HG03064 (cell line): ENCODE data around the gene ACOT12.
"Not testable (repeated sequence)": the region's sequence is repeated elsewhere in the genome, so short reads cannot be mapped to it uniquely, and the experiment has no call there.

Experiments used
- ATAC-seq: cut with Tn5 transposase; IDR thresholded peaks from one replicate; pipeline ENCODE4 v1.9.1; 2021; ENCODE audit warnings: low read depth; ENCODE audit not compliant: unreplicated experiment

ACOT12 gene

DNA sequence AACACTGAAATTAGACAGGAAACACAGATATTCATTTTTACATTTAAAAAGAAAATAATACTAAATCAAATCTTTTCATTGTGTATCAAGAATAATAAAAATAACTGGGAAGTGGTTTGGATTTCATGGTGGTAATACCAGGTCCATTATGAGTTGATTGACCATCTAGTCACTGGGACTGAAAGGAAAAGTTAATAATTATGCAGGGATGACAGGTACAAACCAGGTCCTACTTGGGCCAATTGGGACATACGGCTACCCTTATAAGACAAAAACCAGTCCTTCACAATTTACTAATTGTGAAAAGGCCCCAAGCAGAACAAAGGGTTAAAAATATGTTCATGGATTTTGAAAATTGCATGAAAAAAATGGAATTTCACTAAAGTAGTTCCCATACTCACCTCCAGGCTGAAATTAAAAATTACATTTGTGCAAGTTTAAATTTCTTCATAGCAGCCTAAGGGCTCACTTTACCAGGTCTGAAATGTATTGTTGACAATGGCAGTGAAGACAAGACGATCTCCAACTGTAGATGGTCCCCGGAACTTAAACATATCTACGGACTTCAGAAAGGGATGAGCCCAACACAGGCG lies 48.4 kb downstream of the ACOT12 start:
- ATAC-seq = no peak

- no peak for ATAC-seq
These were observed 49.2 kb downstream of the ACOT12 start for GRCh38 chr5:81344736-81345135.

DNA sequence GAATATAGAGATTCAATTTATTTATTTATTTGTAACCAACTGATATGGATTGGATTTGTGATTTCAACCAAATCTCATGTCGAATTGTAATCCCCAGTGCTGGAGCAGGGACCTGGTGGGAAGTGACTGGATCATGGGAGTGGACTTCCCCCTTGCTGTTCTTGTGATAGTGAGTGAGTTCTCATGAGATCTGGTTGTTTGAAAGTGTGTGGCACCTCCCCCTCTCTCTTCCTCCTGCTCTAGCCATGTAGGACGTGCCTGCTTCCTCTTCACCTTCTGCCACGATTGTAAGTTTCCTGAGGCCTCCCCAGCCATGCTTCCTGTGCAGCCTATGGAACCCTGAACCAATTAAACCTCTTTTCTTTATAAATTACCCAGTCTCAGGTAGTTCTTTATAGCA lies 55.7 kb downstream of the ACOT12 start:
- ATAC-seq = not testable (repeated sequence)

DNA sequence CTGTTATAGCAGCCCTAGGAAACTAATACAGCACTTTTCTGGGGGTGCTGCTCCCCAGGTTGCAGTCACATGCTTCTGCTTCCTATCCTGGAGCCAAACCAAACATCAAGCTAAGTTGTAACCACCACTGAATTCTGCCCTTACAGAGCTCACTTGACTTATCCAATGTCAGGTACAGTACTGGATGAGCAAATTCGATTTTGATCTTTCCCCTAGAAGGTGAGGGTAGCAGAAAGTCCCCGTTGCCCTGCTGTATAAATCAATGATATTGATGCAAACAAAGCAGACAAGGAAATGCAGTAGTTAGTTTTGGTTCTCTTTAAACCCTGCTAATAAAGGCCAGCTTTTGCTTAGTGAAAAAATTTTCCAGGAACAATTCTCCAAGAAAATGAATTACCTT lies 56.1 kb downstream of the ACOT12 start:
- ATAC-seq = no peak

GRCh38 chr5:81336556-81336955 lies 57.4 kb downstream of the ACOT12 start:
- ATAC-seq = no peak

DNA sequence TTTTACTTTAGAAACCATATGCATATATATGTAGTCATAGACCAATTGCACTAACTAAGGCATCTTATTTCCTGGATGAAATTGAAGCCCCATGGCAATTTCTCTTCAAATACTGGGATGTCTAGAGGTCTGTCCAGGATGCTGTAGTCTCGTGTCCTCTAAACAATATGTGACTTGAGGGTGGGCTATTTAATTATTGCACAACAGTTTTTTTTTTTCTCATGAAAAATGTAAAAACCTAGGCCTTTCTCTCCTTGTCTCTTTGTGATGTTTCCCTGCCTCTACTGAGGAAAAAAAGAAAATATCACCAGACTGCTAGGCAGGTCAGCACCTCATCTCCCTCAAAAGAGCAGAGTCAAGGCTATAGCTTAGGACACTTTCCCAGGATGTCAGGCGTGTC lies 58.0 kb downstream of the ACOT12 start:
- ATAC-seq = no peak

GRCh38 chr5:81334304-81335061 lies 59.5 kb downstream of the ACOT12 start:
- no peak for ATAC-seq

DNA sequence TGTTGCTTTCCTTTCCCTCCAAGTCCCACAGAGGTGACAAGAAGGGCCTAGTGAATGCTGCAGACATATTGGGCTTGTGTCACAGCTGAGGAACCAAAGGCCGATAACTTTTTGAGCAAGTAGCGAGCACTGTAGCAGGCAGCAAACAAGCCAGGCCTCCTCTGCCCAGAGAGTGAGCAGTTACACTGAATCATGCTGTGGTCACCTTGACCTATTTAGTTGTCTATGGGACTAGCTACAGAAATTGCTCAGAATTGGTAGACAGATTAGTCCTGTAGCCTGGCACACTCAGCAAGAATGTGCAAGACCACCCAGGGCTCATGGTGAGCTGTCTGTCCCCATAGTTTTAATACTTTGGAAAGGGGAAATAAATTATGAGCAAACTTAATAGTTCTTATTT lies 67.4 kb downstream of the ACOT12 start:
- ATAC-seq = no peak

GRCh38 chr5:81317536-81317935 lies 76.4 kb downstream of the ACOT12 start:
- ATAC-seq = no peak

- ATAC-seq = no peak
These were observed 77.4 kb downstream of the ACOT12 start for GRCh38 chr5:81316571-81316970.

- no peak for ATAC-seq
These were observed 78.1 kb downstream of the ACOT12 start for GRCh38 chr5:81315830-81316229.

DNA sequence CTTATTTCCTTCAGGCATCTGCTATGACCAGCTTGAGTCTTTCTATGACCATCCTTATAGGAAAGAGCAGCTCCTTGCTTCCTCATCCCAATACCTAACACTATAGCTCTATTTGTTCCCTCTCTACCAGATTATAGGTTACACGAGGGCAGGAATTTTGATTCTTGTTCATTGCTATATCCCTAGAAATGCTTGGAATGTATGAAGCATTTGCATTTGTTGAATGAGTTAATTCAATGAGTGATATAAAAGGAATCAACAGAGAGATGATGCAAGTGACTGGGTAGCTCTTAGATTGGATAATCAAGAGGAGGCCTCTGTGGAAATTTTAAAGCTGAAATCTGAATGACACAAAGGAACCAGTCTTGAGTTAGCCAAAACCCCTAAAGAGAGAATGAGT lies 78.6 kb downstream of the ACOT12 start:
- no peak for ATAC-seq

DNA sequence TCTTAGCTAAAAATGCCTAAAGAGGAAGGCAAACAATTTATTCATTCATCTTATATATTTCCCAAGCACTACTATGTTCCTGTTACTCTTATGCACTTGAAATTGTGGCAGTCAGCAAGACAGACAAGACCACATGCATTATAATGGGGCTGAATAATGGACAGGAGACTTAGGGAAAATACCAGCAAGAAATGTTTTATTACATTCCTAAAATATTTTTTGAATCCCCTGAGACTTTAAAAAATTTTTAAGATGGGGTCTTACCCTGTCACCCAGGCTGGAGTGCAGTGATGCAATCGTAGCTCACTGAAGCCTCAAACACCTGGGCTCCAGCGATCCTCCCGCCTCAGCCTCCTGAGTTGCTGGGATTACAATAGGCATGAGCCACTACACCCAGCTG lies 79.4 kb downstream of the ACOT12 start:
- no peak for ATAC-seq

GRCh38 chr5:81313686-81314085 lies 80.2 kb downstream of the ACOT12 start:
- ATAC-seq = no peak

- ATAC-seq = no peak
These were observed 80.7 kb downstream of the ACOT12 start for GRCh38 chr5:81313278-81313677.

DNA sequence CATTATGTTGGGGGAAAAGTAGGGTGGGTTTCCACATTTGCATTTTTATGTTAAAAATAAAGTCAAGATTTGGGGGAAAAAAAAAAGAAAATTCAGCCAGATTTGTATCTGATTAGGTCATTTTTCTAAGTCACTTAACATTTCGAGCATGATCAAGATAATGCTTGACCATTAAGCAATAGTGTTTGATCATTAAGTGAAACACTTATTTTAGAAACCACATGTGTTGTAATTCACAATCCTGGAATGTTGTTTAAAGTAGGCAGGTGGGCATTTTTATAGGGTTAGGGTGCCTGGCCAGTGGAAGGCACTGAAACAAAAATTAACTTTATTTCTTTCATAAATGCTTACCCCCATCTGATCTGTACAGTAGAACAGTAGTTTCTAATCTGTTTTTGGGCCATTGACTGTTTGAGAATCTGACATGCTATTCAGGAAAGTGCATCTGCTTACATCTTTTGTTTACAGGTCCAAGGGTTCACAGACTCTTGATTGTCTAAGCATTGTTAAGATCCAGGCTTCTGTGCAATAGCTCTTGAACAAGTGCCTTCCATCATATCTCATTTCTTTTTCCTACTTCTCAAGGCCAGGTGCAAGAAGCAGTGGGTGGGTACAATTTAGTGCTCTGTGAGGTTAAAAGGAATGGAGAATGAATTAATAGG lies 83.4 kb downstream of the ACOT12 start:
- no peak for ATAC-seq

GRCh38 chr5:81308836-81309235 lies 85.1 kb downstream of the ACOT12 start:
- no peak for ATAC-seq

DNA sequence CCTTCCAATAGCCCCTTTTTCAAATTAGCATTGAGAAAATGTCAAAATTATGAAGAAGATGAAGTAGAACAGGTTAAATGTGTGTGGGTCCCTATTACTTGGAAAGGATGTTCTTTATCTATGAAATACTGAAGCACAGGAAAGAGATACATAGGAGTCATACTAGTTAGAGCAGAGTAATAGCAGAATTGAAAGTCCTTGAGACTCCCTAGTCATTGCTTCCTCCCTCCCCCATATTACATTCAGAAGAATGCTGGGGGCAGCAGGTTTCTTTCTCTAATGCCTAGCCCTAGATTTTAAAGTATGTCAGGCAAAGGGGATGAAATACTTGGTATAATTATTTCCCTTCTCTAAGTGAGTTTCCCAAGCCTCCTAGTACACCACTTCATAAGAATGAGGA lies 88.1 kb downstream of the ACOT12 start:
- ATAC-seq = no peak

DNA sequence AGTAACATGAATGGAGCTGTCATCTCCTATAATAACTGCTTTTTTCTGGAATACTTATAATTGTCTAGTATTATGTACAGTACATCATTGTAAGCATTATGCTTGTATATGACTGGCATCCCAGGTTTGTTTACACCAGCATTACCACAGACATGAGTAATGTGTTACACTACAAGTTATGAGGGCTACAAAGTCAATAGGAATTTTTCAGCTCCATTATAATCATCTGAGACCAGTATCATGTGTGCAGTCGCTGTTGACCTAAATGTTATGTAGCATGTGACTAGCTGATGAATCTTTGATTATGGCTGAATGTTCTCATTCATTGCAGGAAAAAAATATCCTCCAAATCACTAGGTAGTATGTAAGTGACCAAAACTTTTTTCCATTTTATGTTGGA lies 90.4 kb downstream of the ACOT12 start:
- ATAC-seq = no peak

DNA sequence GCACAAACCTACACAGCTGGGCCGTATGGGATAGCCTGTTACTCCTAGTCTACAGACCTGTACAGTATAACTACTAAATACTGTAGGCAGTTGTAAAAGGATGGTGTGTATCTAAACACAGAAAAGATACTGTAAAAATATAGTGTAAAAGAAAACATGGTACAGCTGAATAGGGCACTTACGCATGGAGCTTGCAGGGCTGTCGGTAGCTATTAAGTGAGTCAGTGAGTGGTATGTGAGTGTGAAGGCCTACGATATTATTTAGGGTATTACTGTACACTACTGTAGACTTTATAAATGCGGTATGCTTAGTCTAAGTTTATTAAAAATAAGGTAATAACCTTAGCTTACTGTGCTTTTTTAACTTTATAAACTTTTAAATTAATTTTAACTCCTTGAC lies 91.3 kb downstream of the ACOT12 start:
- no peak for ATAC-seq

DNA sequence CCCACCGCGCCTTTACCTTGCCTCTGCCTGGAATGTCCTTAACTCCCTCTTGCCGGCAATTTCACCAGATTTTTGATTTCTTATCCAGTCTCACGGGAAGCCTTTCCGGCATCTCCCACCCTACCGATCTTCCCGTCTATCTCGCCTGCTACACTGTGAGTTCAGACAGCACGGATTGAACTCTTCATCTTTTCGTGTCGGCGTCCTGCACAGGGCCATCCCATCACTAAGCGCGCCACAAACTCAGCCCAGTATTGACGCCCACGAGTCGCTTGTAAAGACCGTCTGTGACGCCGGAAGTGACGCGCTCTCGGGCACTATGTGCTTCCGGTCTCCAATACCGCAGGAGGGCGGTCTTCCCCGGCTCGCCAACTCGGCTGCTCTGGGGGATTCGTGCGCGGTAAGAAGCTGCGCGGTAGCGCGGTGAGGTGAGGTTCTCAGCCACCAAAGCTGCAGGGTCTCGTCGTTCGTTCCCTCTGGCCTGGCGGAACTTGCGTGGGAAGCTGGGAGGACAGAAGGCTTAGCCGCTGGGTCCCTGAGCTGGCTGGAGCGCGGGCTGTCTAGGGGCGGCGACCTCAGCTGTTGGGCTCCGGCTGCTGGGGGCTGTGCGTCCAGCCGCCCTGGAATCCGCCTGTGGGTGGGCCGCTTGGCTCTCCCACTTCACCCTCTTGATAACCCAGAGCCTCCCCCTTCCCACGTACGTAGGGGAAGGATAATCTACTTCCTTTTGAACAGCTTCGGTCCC lies 92.5 kb downstream of the ACOT12 start, which contains the start of gene ZCCHC9:
ZCCHC9 (plus strand) TSS at position 317 of the 745 bp plus-strand sequence. CDS start 3,171 bp downstream, outside the sequence.
- peak; percentile 98 for ATAC-seq
